ENCODE data around the gene TCIRG1.

TCIRG1 gene

GRCh38 chr11:68051191-68052136 lies 12.6 kb downstream of the TCIRG1 start:
- no peak for DNase-seq
- Histone ChIP-seq H3K4me3 (no peak overlapping the region), H3K27ac (no peak overlapping the region), H3K36me3 (peaks cover 33 to 75% (median 58%) of the 10 kb centered on the region in 3 donors), H3K9me3 (no peaks in the 10 kb centered on the region), H3K27me3 (no peaks in the 10 kb centered on the region), H3K4me1 (no peaks in the 10 kb centered on the region)
- intact Hi-C loops (cut with DNase I; ENCODE audit: low total_unique reads), result no loop called here
- TF ChIP-seq CTCF (IDR thresholded peaks at IDR 0.05), result no peak

GRCh38 chr11:68052137-68052873 lies 13.5 kb downstream of the TCIRG1 start:
- no peaks in the 10 kb centered on the region for H3K27me3 ChIP-seq

GRCh38 chr11:68053117-68053516 lies 14.3 kb downstream of the TCIRG1 start:
- Histone ChIP-seq H3K27ac (no peak overlapping the region), H3K4me3 (no peak overlapping the region), H3K4me1 (no peaks in the 10 kb centered on the region), H3K9me3 (no peaks in the 10 kb centered on the region), H3K27me3 (no peaks in the 10 kb centered on the region), H3K36me3 (peaks cover 26 to 62% (median 50%) of the 10 kb centered on the region in 3 donors)
- intact Hi-C loops (cut with DNase I; ENCODE audit: low total_unique reads), result no loop called here
- no peak for TF ChIP-seq CTCF (IDR thresholded peaks at IDR 0.05)
- DNase-seq, result no peak

More at GRCh38 chr11:68052137-68052873, 13.5 kb downstream of the TCIRG1 start:
- Histone ChIP-seq H3K27ac (no peak overlapping the region), H3K4me3 (no peak overlapping the region), H3K4me1 (no peaks in the 10 kb centered on the region), H3K9me3 (no peaks in the 10 kb centered on the region), H3K36me3 (peaks cover 33 to 67% (median 57%) of the 10 kb centered on the region in 3 donors)
- intact Hi-C loops (cut with DNase I; ENCODE audit: low total_unique reads), result no loop called here
- TF ChIP-seq CTCF (IDR thresholded peaks at IDR 0.05), result no peak
- DNase-seq, result no peak

GRCh38 chr11:68053981-68054812 lies 15.4 kb downstream of the TCIRG1 start:
- intact Hi-C loops (cut with DNase I; ENCODE audit: low total_unique reads), result no loop called here
- Histone ChIP-seq H3K9me3 (no peaks in the 10 kb centered on the region), H3K27ac (no peak overlapping the region), H3K4me3 (no peak overlapping the region), H3K36me3 (peaks cover 22 to 62% (median 39%) of the 10 kb centered on the region in 3 donors), H3K4me1 (no peaks in the 10 kb centered on the region), H3K27me3 (no peaks in the 10 kb centered on the region)
- no peak for DNase-seq
- no peak for TF ChIP-seq CTCF (IDR thresholded peaks at IDR 0.05)

All from tibial artery (tissue), 4 donors.